Measurements from ENCODE around the gene LYZL6.
A peak's percentile ranks its signal among the peaks of the same experiment; 100 is the strongest.
"Not testable (repeated sequence)": the region's sequence is repeated elsewhere in the genome, so short reads cannot be mapped to it uniquely, and the experiment has no call there.

LYZL6 gene

GRCh38 chr17:35906926-35907637 lies 36.4 kb downstream of the LYZL6 start:
- Mint-ChIP-seq H3K9me3 (no peaks in the 10 kb centered on the region), H3K27me3 (no peaks in the 10 kb centered on the region), H3K36me3 (ENCODE audit: low read depth) (no peaks in the 10 kb centered on the region), H3K27ac (no peak overlapping the region), H3K4me1 (ENCODE audit: low read depth) (peaks cover 9% of the 10 kb centered on the region), H3K4me3 (no peak overlapping the region)
- DNase-seq = no peak

- DNase-seq = no peak
- Mint-ChIP-seq H3K36me3 (ENCODE audit: low read depth) (no peaks in the 10 kb centered on the region), H3K4me1 (ENCODE audit: low read depth) (peaks cover 10% of the 10 kb centered on the region), H3K27me3 (no peaks in the 10 kb centered on the region), H3K9me3 (no peaks in the 10 kb centered on the region), H3K27ac (no peak overlapping the region), H3K4me3 (no peak overlapping the region)
Observed at GRCh38 chr17:35906191-35906925, 37.2 kb downstream of the LYZL6 start.

- H3K9me3 Mint-ChIP-seq = no peaks in the 10 kb centered on the region
- H3K27ac Mint-ChIP-seq = no peak overlapping the region
- H3K27me3 Mint-ChIP-seq = no peaks in the 10 kb centered on the region
- no peaks in the 10 kb centered on the region for H3K36me3 Mint-ChIP-seq (ENCODE audit: low read depth)
- no peak overlapping the region for H3K4me3 Mint-ChIP-seq
- peaks cover 36% of the 10 kb centered on the region for H3K4me1 Mint-ChIP-seq (ENCODE audit: low read depth)
- DNase-seq = no peak
Observed at GRCh38 chr17:35903451-35903850, 40.1 kb downstream of the LYZL6 start.

- no peaks in the 10 kb centered on the region for H3K36me3 Mint-ChIP-seq (ENCODE audit: low read depth)
- H3K27me3 Mint-ChIP-seq = no peaks in the 10 kb centered on the region
- no peaks in the 10 kb centered on the region for H3K9me3 Mint-ChIP-seq
- DNase-seq = no peak
- no peak overlapping the region for H3K27ac Mint-ChIP-seq
- peaks cover 44% of the 10 kb centered on the region for H3K4me1 Mint-ChIP-seq (ENCODE audit: low read depth)
- no peak overlapping the region for H3K4me3 Mint-ChIP-seq
Observed at GRCh38 chr17:35901631-35902175, 41.8 kb downstream of the LYZL6 start.

GRCh38 chr17:35900708-35901480 lies 42.6 kb downstream of the LYZL6 start:
- H3K9me3 Mint-ChIP-seq = no peaks in the 10 kb centered on the region
- H3K27me3 Mint-ChIP-seq = no peaks in the 10 kb centered on the region
- H3K4me3 Mint-ChIP-seq = peak overlapping the region; percentile 28
- peaks cover 52% of the 10 kb centered on the region for H3K4me1 Mint-ChIP-seq (ENCODE audit: low read depth)
- peak overlapping the region; percentile 0 for H3K27ac Mint-ChIP-seq
- no peaks in the 10 kb centered on the region for H3K36me3 Mint-ChIP-seq (ENCODE audit: low read depth)
- no peak for DNase-seq

- peak overlapping the region; percentile 6 for H3K4me3 Mint-ChIP-seq
- H3K27ac Mint-ChIP-seq = peak overlapping the region; percentile 66
- no peak for DNase-seq
Observed at GRCh38 chr17:35900280-35900679, 43.2 kb downstream of the LYZL6 start.

GRCh38 chr17:35898283-35899070 lies 45.0 kb downstream of the LYZL6 start:
- H3K9me3 Mint-ChIP-seq = no peaks in the 10 kb centered on the region
- no peak for DNase-seq
- no peaks in the 10 kb centered on the region for H3K27me3 Mint-ChIP-seq
- peaks cover 65% of the 10 kb centered on the region for H3K4me1 Mint-ChIP-seq (ENCODE audit: low read depth)
- no peaks in the 10 kb centered on the region for H3K36me3 Mint-ChIP-seq (ENCODE audit: low read depth)
- H3K4me3 Mint-ChIP-seq = peak overlapping the region; percentile 61
- peak overlapping the region; percentile 83 for H3K27ac Mint-ChIP-seq

More at GRCh38 chr17:35900280-35900679, 43.2 kb downstream of the LYZL6 start:
- Mint-ChIP-seq H3K27me3 (no peaks in the 10 kb centered on the region), H3K4me1 (ENCODE audit: low read depth) (peaks cover 58% of the 10 kb centered on the region), H3K9me3 (no peaks in the 10 kb centered on the region), H3K36me3 (ENCODE audit: low read depth) (no peaks in the 10 kb centered on the region)

- H3K27me3 Mint-ChIP-seq; H3K36me3 Mint-ChIP-seq (ENCODE audit: low read depth); DNase-seq; H3K9me3 Mint-ChIP-seq: not testable (repeated sequence)
- Mint-ChIP-seq H3K4me1 (ENCODE audit: low read depth) (peaks cover 67% of the 10 kb centered on the region), H3K4me3 (peak overlapping the region; percentile 61), H3K27ac (peak overlapping the region; percentile 83)
Observed at GRCh38 chr17:35897772-35898171, 45.7 kb downstream of the LYZL6 start.

GRCh38 chr17:35895636-35896587 lies 47.6 kb downstream of the LYZL6 start:
- peak; percentile 51 for DNase-seq
- H3K27ac Mint-ChIP-seq = peak overlapping the region; percentile 93
- peak overlapping the region; percentile 44 for H3K4me3 Mint-ChIP-seq
- H3K36me3 Mint-ChIP-seq (ENCODE audit: low read depth) = no peaks in the 10 kb centered on the region
- H3K27me3 Mint-ChIP-seq = no peaks in the 10 kb centered on the region
- H3K9me3 Mint-ChIP-seq = no peaks in the 10 kb centered on the region
- H3K4me1 Mint-ChIP-seq (ENCODE audit: low read depth) = peaks cover 77% of the 10 kb centered on the region

GRCh38 chr17:35894206-35894605 lies 49.3 kb downstream of the LYZL6 start:
- Mint-ChIP-seq H3K4me1 (ENCODE audit: low read depth) (peaks cover 76% of the 10 kb centered on the region), H3K36me3 (ENCODE audit: low read depth) (no peaks in the 10 kb centered on the region), H3K27ac (no peak overlapping the region), H3K27me3 (no peaks in the 10 kb centered on the region), H3K9me3 (no peaks in the 10 kb centered on the region), H3K4me3 (no peak overlapping the region)
- DNase-seq = no peak

GRCh38 chr17:35893751-35894150 lies 49.8 kb downstream of the LYZL6 start:
- peaks cover 76% of the 10 kb centered on the region for H3K4me1 Mint-ChIP-seq (ENCODE audit: low read depth)

GRCh38 chr17:35892091-35893035 lies 51.1 kb downstream of the LYZL6 start:
- no peaks in the 10 kb centered on the region for H3K27me3 Mint-ChIP-seq
- peak; percentile 71 for DNase-seq
- H3K9me3 Mint-ChIP-seq = no peaks in the 10 kb centered on the region
- peaks cover 71% of the 10 kb centered on the region for H3K4me1 Mint-ChIP-seq (ENCODE audit: low read depth)
- H3K36me3 Mint-ChIP-seq (ENCODE audit: low read depth) = no peaks in the 10 kb centered on the region
- peak overlapping the region; percentile 35 for H3K4me3 Mint-ChIP-seq
- H3K27ac Mint-ChIP-seq = peak overlapping the region; percentile 75

More at GRCh38 chr17:35893751-35894150, 49.8 kb downstream of the LYZL6 start:
- H3K27ac Mint-ChIP-seq = no peak overlapping the region
- no peaks in the 10 kb centered on the region for H3K27me3 Mint-ChIP-seq
- DNase-seq = no peak
- no peaks in the 10 kb centered on the region for H3K9me3 Mint-ChIP-seq
- no peaks in the 10 kb centered on the region for H3K36me3 Mint-ChIP-seq (ENCODE audit: low read depth)
- H3K4me3 Mint-ChIP-seq = no peak overlapping the region
